Raji (cell line): ENCODE results near the gene KIRREL1.

ENCODE experiments used
- POLR2A ChIP-seq: IDR thresholded peaks from 2 replicates; pipeline ENCODE4 v1.6.1; 2011; ENCODE audit warnings: low read depth, low read length, control low read depth; ENCODE audit not compliant: insufficient read depth

Gene KIRREL1

DNA sequence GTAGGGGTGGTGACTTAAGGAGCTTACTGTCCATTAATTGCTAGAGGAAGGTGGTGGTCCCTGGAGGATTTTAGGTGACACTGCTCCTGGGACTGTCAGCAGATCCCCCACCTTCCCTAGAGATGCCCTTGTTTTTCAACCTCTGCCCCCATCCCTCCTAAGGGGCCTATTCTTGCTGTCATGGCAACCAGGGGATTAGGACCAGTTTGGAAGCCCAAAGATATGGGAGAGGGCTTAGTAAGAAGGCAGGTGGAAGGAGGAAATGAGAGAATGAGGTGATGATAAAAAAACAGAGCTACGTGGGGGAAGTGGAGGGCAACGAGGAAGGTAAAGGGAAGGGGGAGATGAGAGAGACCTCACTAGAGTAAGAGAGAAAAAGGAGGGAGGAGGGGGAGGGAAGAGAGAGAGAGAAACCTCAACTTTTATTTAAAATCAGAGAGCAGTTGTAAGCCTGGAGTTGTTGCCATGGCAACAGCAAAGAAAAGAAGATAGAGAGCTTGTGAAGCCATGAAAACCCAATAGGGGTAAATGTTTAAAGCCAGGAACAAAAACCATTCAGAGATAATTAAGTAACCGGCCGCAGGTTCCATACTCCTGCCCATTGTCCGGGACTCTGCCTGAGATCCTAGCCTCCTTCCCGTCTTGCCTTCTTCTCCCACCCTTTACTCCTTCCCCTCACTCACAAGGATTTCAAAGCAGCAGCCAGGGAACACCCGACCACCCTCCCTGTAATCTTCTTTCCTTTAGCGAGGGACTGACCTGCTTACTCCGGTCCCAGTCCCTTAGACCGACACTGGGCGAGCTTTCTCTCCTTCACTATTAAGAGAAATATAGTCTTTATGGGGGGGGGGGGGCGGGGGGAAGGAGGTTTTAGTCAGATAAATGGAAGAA is 20.6 kb downstream of the KIRREL1 start:
- no peak for TF ChIP-seq POLR2A

- no peak for TF ChIP-seq POLR2A
Observed at GRCh38 chr1:158014731-158015320, 21.4 kb downstream of the KIRREL1 start.

- no peak for TF ChIP-seq POLR2A
Observed at GRCh38 chr1:158016651-158017335, 23.3 kb downstream of the KIRREL1 start.

DNA sequence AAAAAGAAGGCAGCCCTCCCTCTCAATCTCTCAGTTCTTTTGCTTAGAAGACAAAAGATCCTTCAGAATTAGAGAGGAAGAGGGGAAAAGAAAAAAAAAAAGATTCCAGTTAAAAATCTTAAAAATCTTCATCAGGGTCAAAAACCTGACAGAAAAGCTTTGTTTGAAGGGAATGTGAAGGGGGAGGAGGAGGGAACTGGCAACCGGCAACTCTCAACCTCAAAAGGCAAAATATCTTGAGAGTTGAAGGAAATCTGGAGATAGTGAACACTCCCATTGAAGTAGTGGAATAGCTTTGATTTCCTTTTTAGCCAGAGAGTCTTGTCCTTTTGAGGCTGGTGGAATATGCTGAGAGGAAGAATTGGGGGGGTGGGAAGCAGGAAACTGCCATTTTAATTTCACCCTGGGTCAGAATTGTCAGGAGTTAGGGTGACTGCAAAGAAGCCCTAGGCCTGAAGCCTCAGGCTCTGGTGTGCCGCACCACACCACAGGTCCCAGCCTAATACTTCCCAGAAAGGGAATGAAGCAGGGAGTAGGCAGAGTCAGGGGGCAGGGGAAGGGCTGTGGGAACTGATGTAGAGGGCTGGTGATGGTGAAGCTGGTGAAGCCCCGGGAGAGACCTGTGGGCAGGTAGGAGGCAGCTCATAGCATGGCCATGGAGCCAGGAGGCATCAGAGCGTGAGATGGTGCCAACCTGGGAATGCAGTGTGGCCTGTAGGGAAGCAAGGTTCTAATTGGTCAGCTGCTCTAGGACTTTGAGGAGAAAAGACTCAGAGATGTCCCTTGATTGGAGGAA is 24.6 kb downstream of the KIRREL1 start:
- TF ChIP-seq POLR2A, result no peak

DNA sequence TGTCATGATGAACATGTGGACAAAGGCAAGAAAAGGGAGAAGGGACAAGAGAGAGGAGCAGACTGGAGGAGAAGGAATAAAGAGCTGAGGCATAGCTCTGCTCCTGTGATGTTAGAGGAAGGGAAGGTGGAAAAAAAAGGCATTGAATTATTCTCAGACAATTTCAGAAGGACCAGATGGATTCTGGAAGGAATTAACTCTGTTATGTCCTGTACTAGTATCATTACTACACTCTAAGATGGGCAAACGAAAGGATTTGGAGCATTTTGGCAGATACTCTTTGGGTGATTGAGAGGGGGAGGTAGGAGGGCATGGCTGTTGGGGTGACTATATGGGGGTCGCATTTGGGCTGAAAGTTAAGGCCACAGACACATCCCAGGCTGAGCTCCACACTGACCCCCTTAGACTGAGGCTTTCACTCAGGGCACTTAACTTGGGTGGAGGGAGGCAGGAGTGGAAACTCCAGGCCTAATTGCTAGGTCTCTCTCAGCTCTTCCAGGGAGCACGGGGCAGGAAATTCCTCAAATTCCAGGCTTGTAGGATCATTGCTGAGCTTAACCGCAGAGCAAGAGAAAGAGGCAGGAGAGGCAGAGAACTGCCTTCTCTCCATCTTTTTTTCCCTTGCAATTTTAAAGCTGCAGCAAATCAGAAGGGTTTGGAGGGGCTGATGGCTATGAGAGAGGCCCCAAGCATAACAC is 25.9 kb downstream of the KIRREL1 start:
- TF ChIP-seq POLR2A, result no peak

DNA sequence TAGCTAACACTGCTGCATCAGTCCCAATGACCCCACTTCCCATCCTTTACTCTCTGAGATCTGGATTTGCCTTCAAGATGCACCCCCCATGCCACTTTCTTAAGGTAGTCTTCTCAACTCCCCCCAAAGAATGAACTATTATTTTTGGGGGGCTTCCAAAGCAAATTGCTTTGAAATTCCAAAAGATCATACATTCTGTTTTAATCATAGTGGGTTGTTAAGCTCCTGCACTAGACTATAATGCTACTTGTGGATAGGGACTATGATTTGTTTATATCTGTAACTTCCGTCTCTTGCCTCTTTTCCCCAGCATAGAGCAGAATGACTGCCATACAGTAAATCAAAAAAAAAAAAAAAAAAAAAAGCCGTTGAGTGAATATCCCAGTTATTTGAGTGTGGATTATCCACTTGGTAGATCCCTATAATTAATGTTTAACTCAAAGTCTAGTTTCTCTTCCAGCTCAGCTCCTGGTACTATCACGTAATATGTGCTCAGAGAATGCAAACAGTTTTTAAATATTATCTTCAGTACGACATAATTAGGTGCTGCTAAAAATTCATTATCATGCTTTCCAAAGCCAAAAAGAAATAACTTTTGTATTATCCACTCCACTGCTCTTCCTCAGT is 26.9 kb downstream of the KIRREL1 start:
- no peak for TF ChIP-seq POLR2A

DNA sequence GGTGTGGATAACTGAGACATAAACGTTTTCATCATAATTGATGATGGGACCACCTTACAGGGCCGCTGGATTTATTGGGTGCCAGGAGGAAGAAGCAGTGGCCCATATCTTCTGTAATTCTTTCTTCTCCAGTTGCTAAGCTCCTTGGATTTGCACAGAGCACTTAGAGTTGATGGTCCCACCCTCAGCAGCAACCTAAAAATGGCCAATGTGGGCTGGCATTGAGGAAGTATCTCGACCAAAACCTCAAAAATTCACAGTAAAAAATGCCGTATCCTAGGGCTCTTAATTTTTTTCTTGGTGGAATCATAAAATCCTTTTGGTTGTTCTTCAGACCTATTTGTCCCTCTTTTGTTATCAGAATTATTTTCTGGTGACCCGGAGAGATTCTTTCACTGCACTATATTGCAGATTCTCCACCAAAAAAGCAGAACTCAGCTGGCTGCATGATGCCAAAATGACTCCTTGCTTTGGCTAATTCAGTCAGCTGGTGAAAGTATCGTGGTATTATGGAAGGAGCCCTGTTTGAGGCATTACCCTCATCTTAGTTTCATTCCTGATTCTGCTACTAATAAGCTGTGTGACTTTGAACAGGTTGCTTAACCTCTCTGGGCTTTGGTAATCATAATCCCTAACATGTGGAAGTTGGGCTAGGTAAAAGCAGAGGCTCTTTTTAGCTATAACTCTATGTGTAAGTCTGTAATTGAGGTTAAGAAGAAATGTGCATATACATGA is 27.6 kb downstream of the KIRREL1 start:
- TF ChIP-seq POLR2A, result no peak

DNA sequence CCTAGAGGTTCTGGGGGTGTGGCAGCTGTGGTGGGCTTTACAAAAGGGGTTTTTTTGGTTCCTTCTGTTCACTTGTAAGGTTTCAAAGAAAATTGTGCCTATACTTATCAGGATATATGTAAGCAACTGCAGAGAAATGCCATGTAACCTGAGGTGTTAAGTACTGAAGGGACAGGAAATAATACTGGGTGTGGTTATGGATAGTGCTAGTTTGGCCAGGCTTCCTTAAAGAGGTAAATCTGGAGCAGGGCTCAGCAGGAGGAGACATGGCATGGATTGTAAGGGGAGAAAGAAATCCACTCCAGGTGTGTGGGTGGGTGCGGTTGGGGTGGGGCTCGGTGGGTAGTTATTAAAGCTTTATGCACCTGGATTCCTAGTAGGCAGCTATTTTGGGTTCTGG is 28.3 kb downstream of the KIRREL1 start:
- TF ChIP-seq POLR2A, result no peak

GRCh38 chr1:158022554-158023312 is 29.3 kb downstream of the KIRREL1 start:
- TF ChIP-seq POLR2A, result no peak

DNA sequence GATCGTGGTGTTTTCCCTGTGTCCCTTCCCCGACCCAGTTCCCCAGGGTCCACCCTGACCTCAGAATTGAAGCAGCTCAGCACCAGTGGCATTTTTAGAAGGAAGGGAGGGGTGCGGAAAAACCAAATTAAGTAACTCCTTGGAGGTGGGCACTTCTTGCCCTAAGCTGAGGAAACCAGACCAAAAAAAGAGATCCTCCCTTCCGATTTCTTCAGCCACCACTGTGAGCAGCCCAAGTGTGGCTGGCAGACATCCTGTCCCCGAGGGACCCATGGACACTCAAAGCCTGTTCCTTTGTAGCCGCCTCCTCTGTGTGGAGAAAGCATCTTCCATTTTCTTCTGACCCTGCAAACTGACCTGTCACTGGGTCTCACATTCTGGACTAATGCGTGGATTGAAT is 31.3 kb downstream of the KIRREL1 start:
- TF ChIP-seq POLR2A, result no peak

GRCh38 chr1:158025576-158026230 is 32.3 kb downstream of the KIRREL1 start:
- no peak for TF ChIP-seq POLR2A

GRCh38 chr1:158026651-158027050 is 33.2 kb downstream of the KIRREL1 start:
- TF ChIP-seq POLR2A, result no peak
